PC-3 (cell line): ENCODE measurements around the gene UACA. TPM values are rescaled to one million over a fixed set of nuclear protein-coding genes. Genes with fewer than 3 reads are reported as not detected.

ENCODE experiments used
- ATAC-seq: fragments of 200-7000 bp; cut with Tn5 transposase; 2 replicates; pipeline ENCODE4 v1.9.1; 2020; ENCODE audit warnings: mild to moderate bottlenecking, moderate library complexity
- BruUV-seq: library from RNA; stranded (reverse); fragments of 400-500 nt; replicated peaks from 2 replicates; lab custom pipeline; 2021; lab: Mats Ljungman, UMichigan
- CTCF ChIA-PET: fragments of 300-600 bp; sonication (Branson Sonifier 250); formaldehyde crosslinking; loops from one replicate; lab custom pipeline; 2022; ENCODE audit warnings: antibody characterized with exemption; lab: Charles Lee
- POLR2A ChIA-PET: fragments of 300-600 bp; sonication (Branson Sonifier 250); formaldehyde crosslinking; loops from one replicate; lab custom pipeline; 2022; ENCODE audit warnings: antibody characterized with exemption; ENCODE audit not compliant: unreplicated experiment; lab: Charles Lee
- DNase-seq: peaks from one replicate; pipeline ENCODE4 v3.0.0-alpha.2; 2015
- H2AFZ ChIP-seq: fragments of 300-600 bp; sonication (generic); 2 replicates; pipeline ENCODE4 v1.6.0; 2016; ENCODE audit warnings: antibody characterized with exemption, low read length
- H3F3A ChIP-seq: fragments of 300-600 bp; sonication (generic); one replicate; pipeline ENCODE4 v1.6.0; 2017; ENCODE audit warnings: antibody characterized with exemption, low read length, control low read depth, mild to moderate bottlenecking; ENCODE audit not compliant: unreplicated experiment
- H3K27ac ChIP-seq: fragments of 300-600 bp; sonication (generic); 2 replicates; pipeline ENCODE4 v1.5.1; 2016; ENCODE audit warnings: mild to moderate bottlenecking, low read length
- H3K27me3 ChIP-seq: fragments of 300-600 bp; sonication (generic); 2 replicates; pipeline ENCODE4 v1.6.1; 2016; ENCODE audit warnings: low read length, mixed read lengths
- H3K36me3 ChIP-seq: fragments of 300-600 bp; sonication (generic); 2 replicates; pipeline ENCODE4 v1.6.1; 2016; ENCODE audit warnings: low read depth, mixed run types, low read length, mixed read lengths
- H3K4me1 ChIP-seq: fragments of 300-600 bp; sonication (generic); 2 replicates; pipeline ENCODE4 v1.5.1; 2016; ENCODE audit warnings: low read length; ENCODE audit not compliant: insufficient read depth
- H3K4me2 ChIP-seq: fragments of 300-600 bp; sonication (generic); 2 replicates; pipeline ENCODE4 v1.6.0; 2016; ENCODE audit warnings: low read length
- H3K4me3 ChIP-seq: fragments of 300-600 bp; sonication (generic); 2 replicates; pipeline ENCODE4 v1.5.1; 2016; ENCODE audit warnings: mild to moderate bottlenecking, low read length, mixed read lengths
- H3K79me2 ChIP-seq: fragments of 300-600 bp; sonication (generic); 2 replicates; pipeline ENCODE4 v1.6.1; 2017; ENCODE audit warnings: low read length, mixed read lengths
- H3K9ac ChIP-seq: fragments of 300-600 bp; sonication (generic); 2 replicates; pipeline ENCODE4 v1.6.0; 2016; ENCODE audit warnings: mild to moderate bottlenecking, low read length
- H3K9me2 ChIP-seq: fragments of 300-600 bp; sonication (generic); replicated peaks from 2 replicates; pipeline ENCODE4 v1.6.1; 2016; ENCODE audit warnings: mixed run types, low read length, mixed read lengths
- H3K9me3 ChIP-seq: fragments of 300-600 bp; sonication (generic); 2 replicates; pipeline ENCODE4 v1.6.1; 2016; ENCODE audit warnings: low read length, mixed read lengths
- H4K20me1 ChIP-seq: fragments of 300-600 bp; sonication (generic); 2 replicates; pipeline ENCODE4 v1.6.1; 2016; ENCODE audit warnings: low read length, mixed read lengths
- CTCF ChIP-seq: fragments of 300-600 bp; sonication (generic); conservative IDR thresholded peaks from 2 replicates; pipeline ENCODE4 v1.5.1; 2017; ENCODE audit warnings: antibody characterized with exemption, low read depth, mild to moderate bottlenecking, low read length
- EZH2 ChIP-seq: fragments of 300-600 bp; sonication (generic); IDR thresholded peaks from one replicate; pipeline ENCODE4 v1.6.1; 2017; ENCODE audit warnings: antibody characterized with exemption, mild to moderate bottlenecking, low read length; ENCODE audit not compliant: unreplicated experiment
- EZH2phosphoT487 ChIP-seq: fragments of 300-600 bp; sonication (generic); IDR thresholded peaks from 2 replicates; pipeline ENCODE4 v1.6.1; 2018; ENCODE audit warnings: mild to moderate bottlenecking, antibody characterized with exemption, low read length, borderline replicate concordance
- intact Hi-C: fragments of 100-400 bp; cut with micrococcal nuclease; formaldehyde crosslinking; loops from 2 replicates; pipeline ENCODE4 v1.9.0; 2023
- total RNA-seq: library from RNA; depleted of rRNA; stranded (reverse); fragments of >200 nt; gene quantifications from 2 replicates; pipeline ENCODE4 v1.2.3, GENCODE V29; 2014

Gene UACA
- total RNA-seq, 1 experiment from 2014 or later: 21.7 TPM

GRCh38 chr15:70669966-70670658 lies 93.2 kb downstream of the UACA start:
- H3K9me3 ChIP-seq: no peaks in the 10 kb centered on the region
- no peak overlapping the region for H2AFZ ChIP-seq
- no peak for ATAC-seq
- H3K9me2 ChIP-seq: no peaks in the 10 kb centered on the region
- H3K79me2 ChIP-seq: no peaks in the 10 kb centered on the region
- no peaks in the 10 kb centered on the region for H4K20me1 ChIP-seq
- H3K27ac ChIP-seq: no peak overlapping the region
- BruUV-seq: no TSS peak
- CTCF ChIA-PET: interaction anchor here (0.6 kb wide), 1 partner anchor 101 kb away, joined by 4 read pairs; no protein-coding TSS in a partner anchor
- H3K27me3 ChIP-seq: no peaks in the 10 kb centered on the region
- intact Hi-C loops: no loop called here
- no peak for TF ChIP-seq CTCF
- no peaks in the 10 kb centered on the region for H3K4me1 ChIP-seq
- no peak for DNase-seq
- POLR2A ChIA-PET: no interaction called here
- no peak overlapping the region for H3K4me3 ChIP-seq
- no peak overlapping the region for H3K4me2 ChIP-seq
- peaks cover 14% of the 10 kb centered on the region for H3K36me3 ChIP-seq
- H3K9ac ChIP-seq: no peak overlapping the region
- H3F3A ChIP-seq: no peaks in the 10 kb centered on the region

- no peak overlapping the region for H3K4me2 ChIP-seq
- H4K20me1 ChIP-seq: no peaks in the 10 kb centered on the region
- H2AFZ ChIP-seq: no peak overlapping the region
- BruUV-seq: no TSS peak
- ATAC-seq: no peak
- no peaks in the 10 kb centered on the region for H3K27me3 ChIP-seq
- H3K4me1 ChIP-seq: no peaks in the 10 kb centered on the region
- POLR2A ChIA-PET: no interaction called here
- no peaks in the 10 kb centered on the region for H3K79me2 ChIP-seq
- intact Hi-C loops: no loop called here
- H3K9ac ChIP-seq: no peak overlapping the region
- DNase-seq: no peak
- CTCF ChIA-PET: no interaction called here
- H3K36me3 ChIP-seq: peaks cover 17% of the 10 kb centered on the region
- H3K27ac ChIP-seq: no peak overlapping the region
- no peaks in the 10 kb centered on the region for H3K9me3 ChIP-seq
- no peak for TF ChIP-seq EZH2
- no peak for TF ChIP-seq CTCF
- no peak for TF ChIP-seq EZH2phosphoT487
- H3K9me2 ChIP-seq: no peaks in the 10 kb centered on the region
- H3F3A ChIP-seq: no peaks in the 10 kb centered on the region
- no peak overlapping the region for H3K4me3 ChIP-seq
Measured at GRCh38 chr15:70669006-70669602, 94.3 kb downstream of the UACA start.

GRCh38 chr15:70665599-70665998 lies 97.8 kb downstream of the UACA start:
- H3F3A ChIP-seq: no peaks in the 10 kb centered on the region
- CTCF ChIA-PET: no interaction called here
- BruUV-seq: no TSS peak
- ATAC-seq: no peak
- no peak overlapping the region for H3K27ac ChIP-seq
- H3K4me2 ChIP-seq: no peak overlapping the region
- POLR2A ChIA-PET: interaction anchor here (0.5 kb wide), 1 partner anchor 61 kb away, joined by 3 read pairs; no protein-coding TSS in a partner anchor
- H2AFZ ChIP-seq: no peak overlapping the region
- H4K20me1 ChIP-seq: no peaks in the 10 kb centered on the region
- no peaks in the 10 kb centered on the region for H3K79me2 ChIP-seq
- no peaks in the 10 kb centered on the region for H3K4me1 ChIP-seq
- intact Hi-C loops: no loop called here
- H3K9me3 ChIP-seq: no peaks in the 10 kb centered on the region
- H3K27me3 ChIP-seq: no peaks in the 10 kb centered on the region
- H3K36me3 ChIP-seq: peaks cover 20% of the 10 kb centered on the region
- no peak overlapping the region for H3K4me3 ChIP-seq
- no peaks in the 10 kb centered on the region for H3K9me2 ChIP-seq
- no peak for DNase-seq
- TF ChIP-seq EZH2phosphoT487: no peak
- TF ChIP-seq CTCF: no peak
- TF ChIP-seq EZH2: no peak
- no peak overlapping the region for H3K9ac ChIP-seq
